H9 (cell line): ENCODE data around the gene HMGCS2. TPM values are rescaled to one million over a fixed set of nuclear protein-coding genes. Genes with fewer than 3 reads are reported as not detected.

Experiments used
- DNase-seq: peaks from one replicate; pipeline ENCODE4 v3.0.0-alpha.2; 2017
- H2AFZ ChIP-seq: one replicate; pipeline ENCODE4 v1.6.1; 2013; ENCODE audit warnings: mild to moderate bottlenecking, low read length, control low read depth, moderate library complexity
- H2AK5ac ChIP-seq: 2 replicates; pipeline ENCODE4 v1.6.1; 2013; ENCODE audit warnings: low read length, control low read depth, mixed read lengths; ENCODE audit not compliant: insufficient read length
- H2BK120ac ChIP-seq: one replicate; pipeline ENCODE4 v1.6.1; 2013; ENCODE audit warnings: low read depth, mild to moderate bottlenecking, low read length, control low read depth, inconsistent platforms; ENCODE audit not compliant: poor library complexity, severe bottlenecking
- H2BK12ac ChIP-seq: 2 replicates; pipeline ENCODE4 v1.6.1; 2013; ENCODE audit warnings: low read length, control low read depth, mixed read lengths, low read depth; ENCODE audit not compliant: insufficient read length
- H2BK15ac ChIP-seq: 2 replicates; pipeline ENCODE4 v1.6.1; 2013; ENCODE audit warnings: low read depth, low read length, control low read depth
- H2BK20ac ChIP-seq: one replicate; pipeline ENCODE4 v1.6.1; 2013; ENCODE audit warnings: low read depth, mild to moderate bottlenecking, low read length, control low read depth, inconsistent platforms; ENCODE audit not compliant: poor library complexity, severe bottlenecking
- H2BK5ac ChIP-seq: 2 replicates; pipeline ENCODE4 v1.6.1; 2013; ENCODE audit warnings: low read length, control low read depth, mixed read lengths; ENCODE audit not compliant: insufficient read length
- H3K14ac ChIP-seq: 2 replicates; pipeline ENCODE4 v1.6.1; 2013; ENCODE audit warnings: low read length, control low read depth; ENCODE audit not compliant: insufficient read depth
- H3K18ac ChIP-seq: 2 replicates; pipeline ENCODE4 v1.6.1; 2013; ENCODE audit warnings: low read depth, mild to moderate bottlenecking, mixed read lengths, low read length, control low read depth; ENCODE audit not compliant: insufficient read length
- H3K23ac ChIP-seq: 2 replicates; pipeline ENCODE4 v1.6.1; 2013; ENCODE audit warnings: low read length, control low read depth, mixed read lengths, low read depth; ENCODE audit not compliant: insufficient read length
- H3K23me2 ChIP-seq: 2 replicates; pipeline ENCODE4 v1.6.1; 2013; ENCODE audit warnings: low read depth, mild to moderate bottlenecking, mixed read lengths, low read length, control low read depth; ENCODE audit not compliant: insufficient read length, poor library complexity, severe bottlenecking
- H3K27ac ChIP-seq: 2 replicates; pipeline ENCODE4 v1.5.1; 2013; ENCODE audit warnings: low read length, control low read depth, mixed read lengths, low read depth; ENCODE audit not compliant: insufficient read length
- H3K27me3 ChIP-seq: 2 replicates; pipeline ENCODE4 v1.6.1; 2013; ENCODE audit warnings: low read length, control low read depth, inconsistent platforms; ENCODE audit not compliant: insufficient read depth
- H3K4ac ChIP-seq: 2 replicates; pipeline ENCODE4 v1.6.1; 2013; ENCODE audit warnings: low read depth, mild to moderate bottlenecking, control low read depth, inconsistent platforms, low read length, moderate library complexity
- H3K4me1 ChIP-seq: 2 replicates; pipeline ENCODE4 v1.6.1; 2013; ENCODE audit warnings: low read length, control low read depth, inconsistent platforms; ENCODE audit not compliant: insufficient read depth
- H3K4me2 ChIP-seq: 2 replicates; pipeline ENCODE4 v1.6.1; 2013; ENCODE audit warnings: low read length, control low read depth, mixed read lengths; ENCODE audit not compliant: insufficient read length, insufficient read depth
- H3K56ac ChIP-seq: 2 replicates; pipeline ENCODE4 v1.6.1; 2013; ENCODE audit warnings: low read depth, mild to moderate bottlenecking, mixed read lengths, low read length, control low read depth; ENCODE audit not compliant: insufficient read length
- H3K79me1 ChIP-seq: 2 replicates; pipeline ENCODE4 v1.6.1; 2013; ENCODE audit warnings: low read depth, mild to moderate bottlenecking, moderate library complexity, low read length, control low read depth, inconsistent platforms; ENCODE audit not compliant: insufficient read depth, poor library complexity, severe bottlenecking
- H3K79me2 ChIP-seq: 2 replicates; pipeline ENCODE4 v1.6.1; 2013; ENCODE audit warnings: low read length, control low read depth, inconsistent platforms; ENCODE audit not compliant: insufficient read depth
- H3K9ac ChIP-seq: 2 replicates; pipeline ENCODE4 v1.6.1; 2013; ENCODE audit warnings: low read length, control low read depth, mixed read lengths; ENCODE audit not compliant: insufficient read length; ENCODE audit errors: extremely low read depth
- H3K9me3 ChIP-seq: one replicate; pipeline ENCODE4 v1.6.1; 2013; ENCODE audit warnings: low read depth, low read length, inconsistent platforms; ENCODE audit not compliant: control insufficient read depth
- H3T11ph ChIP-seq: one replicate; pipeline ENCODE4 v1.6.1; 2013; ENCODE audit warnings: mild to moderate bottlenecking, low read length, control low read depth, inconsistent platforms
- H4K20me1 ChIP-seq: one replicate; pipeline ENCODE4 v1.6.1; 2013; ENCODE audit not compliant: control insufficient read depth, insufficient read length, insufficient read depth
- H4K5ac ChIP-seq: 2 replicates; pipeline ENCODE4 v1.6.1; 2013; ENCODE audit warnings: low read depth, mild to moderate bottlenecking, mixed read lengths, low read length, control low read depth; ENCODE audit not compliant: insufficient read length
- H4K8ac ChIP-seq: replicated peaks from 2 replicates; pipeline ENCODE4 v1.6.1; 2013; ENCODE audit warnings: low read length, control low read depth, mixed read lengths, low read depth; ENCODE audit not compliant: insufficient read length
- H4K91ac ChIP-seq: 2 replicates; pipeline ENCODE4 v1.6.1; 2013; ENCODE audit warnings: low read depth, mild to moderate bottlenecking, moderate library complexity, mixed read lengths, low read length, control low read depth; ENCODE audit not compliant: insufficient read length
- H3K27ac Mint-ChIP-seq, 3 experiments: 2 replicates in 2 of 3; 3 replicates in 1 of 3; pipeline ENCODE4 v1.8.0; 2020 to 2021; ENCODE audit warnings: mixed read lengths in 3 of 3, mild to moderate bottlenecking in 1 of 3, moderate library complexity in 1 of 3
- H3K27me3 Mint-ChIP-seq: 2 replicates; pipeline ENCODE4 v1.8.0; 2021; ENCODE audit warnings: low read depth, mild to moderate bottlenecking, moderate library complexity, mixed read lengths
- H3K36me3 Mint-ChIP-seq, 3 experiments: 2 replicates in 2 of 3; 3 replicates in 1 of 3; pipeline ENCODE4 v1.8.0; 2020 to 2021; ENCODE audit warnings: low read depth in 3 of 3, mixed read lengths in 3 of 3; ENCODE audit not compliant: insufficient read depth in 1 of 3
- H3K4me1 Mint-ChIP-seq, 2 experiments: 2 replicates each; pipeline ENCODE4 v1.8.0; 2020; ENCODE audit warnings: mixed read lengths in 2 of 2
- H3K4me3 Mint-ChIP-seq, 2 experiments: 2 replicates in 1 of 2; 3 replicates in 1 of 2; pipeline ENCODE4 v1.8.0; 2020 to 2021; ENCODE audit warnings: mild to moderate bottlenecking in 2 of 2, mixed read lengths in 2 of 2, moderate library complexity in 1 of 2
- H3K9me3 Mint-ChIP-seq, 2 experiments: 2 replicates in 1 of 2; 3 replicates in 1 of 2; pipeline ENCODE4 v1.8.0; 2020; ENCODE audit warnings: mild to moderate bottlenecking in 2 of 2, mixed read lengths in 2 of 2, moderate library complexity in 1 of 2
- WGBS: extraction: QIAGEN DNeasy Blood & Tissue Kit; methylation state at CpG from one replicate; pipeline ENCODE4 v1.1.7; 2013; ENCODE audit warnings: missing lambda C conversion rate, low lambda C conversion rate, mixed read lengths; ENCODE audit not compliant: insufficient read length; ENCODE audit errors: extremely low coverage; 5-methylcytosine and 5-hydroxymethylcytosine counted together
- total RNA-seq: library from RNA; stranded (reverse); gene quantifications from 2 replicates; pipeline ENCODE4 v1.2.1, GENCODE V29; 2021
- TF ChIP-seq, protein P1 (sequence below): fragments of 200-600 bp; sonication (generic); conservative IDR thresholded peaks from 3 replicates; pipeline ENCODE4 v1.8.0; 2021; ENCODE audit warnings: antibody characterized with exemption, mild to moderate bottlenecking

HMGCS2 gene
- total RNA-seq, 1 experiment from 2014 or later: not detected

DNA sequence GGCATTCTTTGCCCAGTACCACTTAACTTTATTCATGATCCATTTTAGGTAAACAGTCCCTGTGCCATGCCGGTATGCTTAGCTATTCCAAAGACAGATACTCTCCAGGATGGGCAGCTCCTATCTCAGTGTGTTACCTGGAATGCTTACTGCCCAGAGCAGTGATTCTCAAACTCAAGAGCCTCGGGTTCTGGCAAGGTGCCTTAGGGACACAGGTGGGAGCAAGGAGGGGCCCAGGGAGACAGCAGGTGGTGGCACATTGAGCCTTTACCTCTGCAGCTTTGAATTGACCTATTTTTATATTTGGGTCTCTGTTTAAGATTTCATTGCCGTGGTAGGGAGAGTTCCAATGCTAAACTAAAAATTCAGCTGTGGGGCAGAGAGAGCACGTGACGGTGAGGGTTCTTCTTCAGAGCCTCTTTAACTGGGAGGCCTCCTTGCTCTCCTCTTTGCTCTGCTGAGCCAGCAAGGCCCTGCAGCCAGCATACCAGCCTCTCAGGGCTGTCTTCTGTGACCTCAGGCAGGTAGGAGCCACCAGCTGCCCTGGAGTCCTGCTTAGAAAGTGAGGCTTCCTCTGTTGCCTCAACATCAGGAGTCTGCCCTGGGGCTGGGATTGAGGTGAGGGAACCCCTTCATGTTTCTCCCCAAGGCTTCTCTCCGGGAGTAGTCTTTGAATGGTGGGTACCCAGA lies 36.8 kb downstream of the HMGCS2 start:
- DNase-seq: no peak
- Histone ChIP-seq H3K4ac (no peak overlapping the region), H3K23ac (no peak overlapping the region), H2AFZ (no peak overlapping the region), H3K23me2 (no peaks in the 10 kb centered on the region), H4K91ac (no peak overlapping the region), H4K20me1 (peaks cover 5% of the 10 kb centered on the region), H4K5ac (no peak overlapping the region), H3K79me2 (no peaks in the 10 kb centered on the region), H3K56ac (no peak overlapping the region), H3K9ac (no peak overlapping the region), H3K14ac (no peak overlapping the region), H3T11ph (no peak overlapping the region), H3K4me2 (no peak overlapping the region), H2BK12ac (no peak overlapping the region), H2BK15ac (no peak overlapping the region), H3K4me1 (no peaks in the 10 kb centered on the region; the same call in 1 of the 2 replicates), H3K9me3 (no peaks in the 10 kb centered on the region), H4K8ac (no peak overlapping the region), H3K27ac (no peak overlapping the region), H2AK5ac (no peak overlapping the region), H3K18ac (no peak overlapping the region), H2BK5ac (no peak overlapping the region), H2BK20ac (no peak overlapping the region), H3K79me1 (peaks cover 14% of the 10 kb centered on the region), H2BK120ac (no peak overlapping the region), H3K27me3 (no peaks in the 10 kb centered on the region)
- TF ChIP-seq, protein P1, sequence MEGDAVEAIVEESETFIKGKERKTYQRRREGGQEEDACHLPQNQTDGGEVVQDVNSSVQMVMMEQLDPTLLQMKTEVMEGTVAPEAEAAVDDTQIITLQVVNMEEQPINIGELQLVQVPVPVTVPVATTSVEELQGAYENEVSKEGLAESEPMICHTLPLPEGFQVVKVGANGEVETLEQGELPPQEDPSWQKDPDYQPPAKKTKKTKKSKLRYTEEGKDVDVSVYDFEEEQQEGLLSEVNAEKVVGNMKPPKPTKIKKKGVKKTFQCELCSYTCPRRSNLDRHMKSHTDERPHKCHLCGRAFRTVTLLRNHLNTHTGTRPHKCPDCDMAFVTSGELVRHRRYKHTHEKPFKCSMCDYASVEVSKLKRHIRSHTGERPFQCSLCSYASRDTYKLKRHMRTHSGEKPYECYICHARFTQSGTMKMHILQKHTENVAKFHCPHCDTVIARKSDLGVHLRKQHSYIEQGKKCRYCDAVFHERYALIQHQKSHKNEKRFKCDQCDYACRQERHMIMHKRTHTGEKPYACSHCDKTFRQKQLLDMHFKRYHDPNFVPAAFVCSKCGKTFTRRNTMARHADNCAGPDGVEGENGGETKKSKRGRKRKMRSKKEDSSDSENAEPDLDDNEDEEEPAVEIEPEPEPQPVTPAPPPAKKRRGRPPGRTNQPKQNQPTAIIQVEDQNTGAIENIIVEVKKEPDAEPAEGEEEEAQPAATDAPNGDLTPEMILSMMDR: no peak
- Mint-ChIP-seq H3K9me3 (no peaks in the 10 kb centered on the region), H3K4me3 (no peak overlapping the region), H3K36me3 (peaks cover 78 to 94% (median 89%) of the 10 kb centered on the region in 3 experiments), H3K4me1 (peaks cover 7 to 10% of the 10 kb centered on the region in 2 experiments), H3K27ac (peak overlapping the region in 1 of 3 experiments; percentile 73; a peak in 2 of 7 replicates), H3K27me3 (no peaks in the 10 kb centered on the region)
- no CpG with 5 or more reads among the region's 6 CpGs for WGBS
